Large intestine (tissue), 3 donors: ENCODE results near the gene CELF5. TPM values are rescaled to one million over a fixed set of nuclear protein-coding genes. Genes with fewer than 3 reads are reported as not detected.
"Not testable (repeated sequence)": the region's sequence is repeated elsewhere in the genome, so short reads cannot be mapped to it uniquely, and the experiment has no call there.

ENCODE experiments used
- DNase-seq, 2 donors: peaks; one replicate each; pipeline versions ENCODE4 v3.0.0 to v3.0.0-alpha.2; 2013
- H3K27ac ChIP-seq: one replicate; pipeline ENCODE4 v1.5.1; 2013; ENCODE audit warnings: low read length
- H3K27me3 ChIP-seq: 2 replicates; pipeline ENCODE4 v1.6.1; 2013; ENCODE audit warnings: low read length; ENCODE audit not compliant: control insufficient read depth, insufficient read depth
- H3K36me3 ChIP-seq: 2 replicates; pipeline ENCODE4 v1.6.1; 2013; ENCODE audit warnings: low read length; ENCODE audit not compliant: control insufficient read depth, insufficient read depth
- H3K4me1 ChIP-seq: one replicate; pipeline ENCODE4 v1.6.1; 2013; ENCODE audit warnings: low read length; ENCODE audit not compliant: control insufficient read depth, insufficient read depth
- H3K4me3 ChIP-seq: one replicate; pipeline ENCODE4 v1.5.1; 2013; ENCODE audit warnings: low read length
- H3K9me3 ChIP-seq: one replicate; pipeline ENCODE4 v1.6.1; 2013; ENCODE audit warnings: mild to moderate bottlenecking, low read depth, low read length, moderate library complexity; ENCODE audit not compliant: control insufficient read depth
- WGBS: methylation state at CpG from one replicate; pipeline ENCODE4 v1.1.5; 2013; ENCODE audit warnings: low lambda C conversion rate; ENCODE audit not compliant: insufficient coverage; 5-methylcytosine and 5-hydroxymethylcytosine counted together
- polyA plus RNA-seq: library from polyadenylated mRNA; unstranded; fragments of 120-200 nt; gene quantifications from one replicate; pipeline ENCODE4 v1.2.1, GENCODE V29; 2013

The CELF5 gene
- polyA plus RNA-seq, 1 donor = 3.1 TPM

DNA sequence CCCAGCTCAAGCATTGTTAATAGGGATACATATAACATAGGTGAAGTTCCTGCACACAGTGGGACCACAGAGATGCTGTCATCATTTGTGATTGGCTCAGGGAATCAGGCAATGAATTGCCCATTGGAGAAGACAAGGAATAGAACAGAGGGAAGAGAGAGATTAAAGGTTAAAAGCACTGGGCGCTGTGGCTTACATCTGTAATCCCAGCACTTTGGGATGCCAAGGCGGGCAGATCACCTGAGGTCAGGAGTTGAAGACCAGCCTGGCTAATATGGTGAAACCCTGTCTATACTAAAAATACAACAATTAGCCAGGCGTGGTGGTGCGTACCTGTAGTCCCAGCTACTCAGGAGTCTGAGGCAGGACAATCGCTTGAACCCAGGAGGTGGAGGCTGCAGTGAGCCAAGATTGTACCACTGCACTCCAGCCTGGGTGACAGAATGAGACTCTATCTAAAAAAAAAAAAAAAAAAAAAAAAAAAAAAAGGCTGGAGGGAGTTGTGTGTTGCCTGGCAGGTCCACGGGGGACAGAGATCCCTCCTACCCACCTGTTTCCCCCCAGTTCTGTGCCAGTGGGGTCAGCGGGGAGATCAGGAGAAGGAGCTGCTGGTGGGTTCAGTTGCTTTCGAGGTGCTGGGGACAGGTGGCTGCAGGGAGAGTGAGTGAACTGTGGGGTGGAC, 110.4 kb downstream of the CELF5 start:
- H3K36me3 ChIP-seq, H3K4me1 ChIP-seq, H3K9me3 ChIP-seq, H3K4me3 ChIP-seq, H3K27ac ChIP-seq, H3K27me3 ChIP-seq, DNase-seq: not testable (repeated sequence)
- WGBS = no CpG with 5 or more reads among the region's 8 CpGs

DNA sequence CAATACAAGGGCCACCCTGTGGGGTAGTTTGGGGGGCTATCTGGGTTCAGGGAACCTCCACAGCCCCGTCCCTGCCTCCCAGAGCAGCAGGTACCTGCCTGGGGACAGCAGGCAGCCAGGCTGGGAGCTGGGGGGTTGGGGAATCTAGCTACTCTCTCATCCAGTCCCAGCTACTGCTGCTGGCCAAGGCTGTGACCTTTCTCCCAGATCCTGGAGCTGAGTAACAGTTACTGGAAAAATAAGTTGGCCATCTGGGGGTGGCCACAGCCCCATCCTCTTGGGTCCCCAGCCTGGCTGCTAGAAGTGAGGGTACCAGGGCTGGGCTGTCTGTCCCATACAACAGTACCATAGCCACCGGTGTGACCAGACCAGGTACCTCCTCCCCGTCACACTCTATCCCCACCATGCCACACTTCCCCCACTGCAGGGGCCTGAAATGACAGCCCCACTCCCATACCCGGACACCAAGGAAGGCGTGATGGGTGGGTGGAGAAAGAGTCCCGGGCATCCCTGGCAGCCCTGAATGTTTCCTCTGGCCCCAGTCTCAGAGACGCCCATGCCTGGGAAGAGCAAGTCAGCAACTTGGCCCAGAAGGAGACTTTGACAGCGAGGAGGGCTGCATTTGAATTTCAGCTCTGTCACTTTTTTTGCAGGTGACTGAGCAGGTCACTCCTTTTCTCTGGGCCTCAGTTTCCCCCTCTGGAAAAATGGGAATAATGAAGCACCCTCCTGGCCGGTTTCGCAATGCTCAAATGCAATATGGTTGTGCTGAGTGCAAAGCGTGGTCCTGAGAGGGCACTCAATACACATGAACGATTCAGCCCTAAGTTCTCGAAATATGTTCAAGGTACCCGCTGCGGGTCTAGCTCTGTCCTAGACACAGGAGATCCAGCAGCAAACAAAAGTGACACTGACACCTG, 111.2 kb downstream of the CELF5 start:
- DNase-seq = no peak
- Histone ChIP-seq H3K4me3 (no peak overlapping the region), H3K9me3 (no peaks in the 10 kb centered on the region), H3K36me3 (no peaks in the 10 kb centered on the region), H3K27me3 (peaks cover 6% of the 10 kb centered on the region), H3K27ac (no peak overlapping the region), H3K4me1 (no peaks in the 10 kb centered on the region)
- WGBS = no CpG with 5 or more reads among the region's 15 CpGs

DNA sequence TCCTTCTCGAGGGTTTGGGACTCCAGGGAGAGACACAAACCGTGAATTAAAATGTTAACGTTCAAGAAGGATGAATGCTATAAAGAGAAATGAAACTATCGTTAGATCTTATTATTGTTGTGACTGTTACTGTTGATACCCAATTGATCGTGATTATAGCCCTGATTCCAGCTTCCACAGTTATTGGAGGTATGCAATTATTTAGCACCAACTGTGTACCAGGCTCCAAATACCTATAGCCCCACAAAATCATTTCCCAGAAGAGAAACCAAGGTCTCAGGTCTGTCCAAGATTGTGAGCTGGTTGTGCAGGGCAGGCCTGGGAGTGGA, 111.9 kb downstream of the CELF5 start:
- 70% methylated on average over 3 of the region's 5 CpGs for WGBS
- H3K27me3 ChIP-seq = peaks cover 4% of the 10 kb centered on the region
- no peaks in the 10 kb centered on the region for H3K9me3 ChIP-seq
- H3K4me1 ChIP-seq = no peaks in the 10 kb centered on the region
- no peak overlapping the region for H3K4me3 ChIP-seq
- H3K27ac ChIP-seq = no peak overlapping the region
- DNase-seq = no peak
- H3K36me3 ChIP-seq = no peaks in the 10 kb centered on the region

DNA sequence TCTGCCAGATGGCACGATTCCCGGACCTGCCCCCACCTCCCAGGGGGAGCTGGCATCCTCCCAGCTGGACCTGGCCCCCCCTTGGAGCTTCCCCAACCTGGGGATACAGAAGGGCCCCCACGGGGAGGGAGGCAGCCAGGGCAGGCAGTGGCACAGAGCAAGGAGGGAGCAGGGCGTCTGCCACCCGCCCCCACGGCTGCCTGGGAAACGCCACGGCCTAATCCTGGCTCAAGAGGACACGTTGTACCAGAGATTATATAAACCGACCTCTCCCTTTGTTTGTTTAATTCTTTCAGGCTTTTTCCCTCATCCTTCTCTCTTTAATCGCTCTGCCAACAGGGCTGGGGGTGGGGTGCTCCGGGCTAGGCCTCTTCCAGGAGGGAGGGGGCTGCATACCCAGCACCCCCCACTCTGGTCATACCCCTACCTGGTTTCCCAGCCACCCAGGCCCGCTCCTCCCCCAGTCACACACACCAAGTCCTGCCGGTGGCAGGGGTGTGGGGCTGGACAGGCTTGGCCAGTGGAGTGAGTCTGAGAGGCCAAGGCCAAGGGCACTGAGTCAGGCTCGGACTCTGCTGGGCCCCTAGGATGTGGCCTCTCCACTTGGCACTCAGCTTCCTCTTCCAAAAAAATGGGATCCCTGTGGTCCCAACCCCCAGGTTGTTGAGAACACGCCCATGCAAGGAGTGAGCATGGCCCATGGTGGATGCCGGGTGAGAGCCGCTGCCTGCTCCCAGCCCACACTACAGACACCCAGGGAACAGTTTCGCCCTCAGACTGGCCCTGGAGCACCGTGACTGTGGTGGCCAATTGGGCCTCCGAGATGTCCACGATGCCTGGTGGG, 112.4 kb downstream of the CELF5 start:
- no peaks in the 10 kb centered on the region for H3K36me3 ChIP-seq
- no peak overlapping the region for H3K4me3 ChIP-seq
- WGBS = no CpG with 5 or more reads among the region's 22 CpGs
- H3K9me3 ChIP-seq = no peaks in the 10 kb centered on the region
- peaks cover 4% of the 10 kb centered on the region for H3K27me3 ChIP-seq
- no peak overlapping the region for H3K27ac ChIP-seq
- peak in 1 of 2 donors; percentile 32 for DNase-seq
- H3K4me1 ChIP-seq = no peaks in the 10 kb centered on the region

DNA sequence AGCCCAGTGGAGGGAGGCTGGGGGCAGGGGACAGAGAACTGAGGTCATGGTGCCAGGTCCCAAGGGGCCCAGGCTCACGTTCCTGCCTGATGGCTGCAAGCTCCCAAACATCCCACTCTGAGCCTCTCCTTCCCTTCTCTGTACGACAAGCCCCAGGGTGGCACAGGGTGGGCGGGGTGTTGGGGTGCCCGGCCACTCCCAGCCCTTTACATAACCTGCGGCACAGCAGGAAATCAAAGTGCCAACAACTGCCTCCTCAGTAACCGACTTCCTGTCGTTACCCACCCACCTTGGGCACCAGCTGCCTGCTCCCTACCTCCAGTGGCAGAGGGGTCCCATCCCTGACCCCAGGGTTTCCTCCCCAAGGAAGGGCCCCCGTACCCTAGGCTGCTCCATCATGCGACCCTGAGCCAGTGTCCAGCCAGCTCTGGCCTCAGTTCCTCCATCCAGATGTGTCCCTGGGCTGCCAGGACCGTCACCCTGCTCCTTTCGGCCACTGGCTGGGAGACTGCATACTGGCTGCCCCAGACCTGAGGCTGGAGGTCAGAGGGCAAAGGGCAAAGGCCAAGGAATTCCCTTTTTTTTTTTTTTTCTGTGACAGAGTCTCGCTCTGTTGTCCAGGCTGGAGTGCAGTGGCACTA, 114.2 kb downstream of the CELF5 start:
- Histone ChIP-seq H3K36me3 (no peaks in the 10 kb centered on the region), H3K27ac (no peak overlapping the region), H3K4me1 (no peaks in the 10 kb centered on the region), H3K9me3 (no peaks in the 10 kb centered on the region), H3K4me3 (no peak overlapping the region), H3K27me3 (peaks cover 4% of the 10 kb centered on the region)
- WGBS = no CpG with 5 or more reads among the region's 12 CpGs
- no peak for DNase-seq

DNA sequence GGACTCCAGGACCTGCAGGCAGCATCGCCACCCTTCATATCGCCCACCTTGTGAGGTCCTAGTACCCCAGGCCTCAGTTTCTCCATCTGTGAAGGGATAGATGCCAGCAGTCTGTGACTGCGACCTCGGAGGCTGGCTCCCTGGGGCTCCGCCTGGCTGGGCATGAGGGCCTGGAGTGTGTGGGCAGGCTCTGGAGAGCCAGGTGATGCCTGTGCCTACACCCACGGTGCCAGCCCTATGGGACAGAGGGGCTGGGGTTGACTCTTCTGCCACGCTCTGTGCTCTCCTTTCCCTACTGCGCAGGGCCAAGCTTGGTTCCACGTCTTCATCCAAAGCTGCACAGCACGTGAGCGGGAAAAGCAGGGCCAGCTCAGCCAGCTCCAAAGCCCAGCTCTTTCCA, 115.9 kb downstream of the CELF5 start:
- DNase-seq = no peak
- peaks cover 4% of the 10 kb centered on the region for H3K9me3 ChIP-seq
- peaks cover 2% of the 10 kb centered on the region for H3K27me3 ChIP-seq
- no peak overlapping the region for H3K27ac ChIP-seq
- no peaks in the 10 kb centered on the region for H3K36me3 ChIP-seq
- H3K4me1 ChIP-seq = no peaks in the 10 kb centered on the region
- no CpG with 5 or more reads among the region's 11 CpGs for WGBS
- H3K4me3 ChIP-seq = no peak overlapping the region

DNA sequence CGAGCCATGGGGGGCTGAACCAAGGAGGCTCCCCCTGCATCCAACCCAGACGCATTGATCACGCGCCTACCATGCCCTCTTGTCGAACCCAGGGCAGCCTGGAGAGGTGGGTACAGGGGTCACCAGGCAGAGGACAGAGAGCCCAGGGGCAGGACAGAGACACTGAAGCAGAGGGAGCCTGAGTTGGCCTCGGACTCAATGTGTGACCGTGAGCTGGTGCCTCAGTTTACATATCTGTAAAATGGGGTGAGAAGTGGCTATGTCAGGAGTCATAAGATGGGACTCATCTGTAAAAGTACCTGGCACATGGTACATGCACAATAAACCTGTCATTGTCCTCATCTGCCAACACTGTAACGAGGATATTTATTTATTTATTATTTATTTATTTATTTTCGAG, 117.8 kb downstream of the CELF5 start:
- WGBS = 100% methylated on average over 1 of the region's 9 CpGs
- Histone ChIP-seq H3K27ac (no peak overlapping the region), H3K36me3 (no peaks in the 10 kb centered on the region), H3K9me3 (peaks cover 4% of the 10 kb centered on the region), H3K4me3 (no peak overlapping the region), H3K27me3 (no peaks in the 10 kb centered on the region), H3K4me1 (no peaks in the 10 kb centered on the region)
- DNase-seq = no peak

DNA sequence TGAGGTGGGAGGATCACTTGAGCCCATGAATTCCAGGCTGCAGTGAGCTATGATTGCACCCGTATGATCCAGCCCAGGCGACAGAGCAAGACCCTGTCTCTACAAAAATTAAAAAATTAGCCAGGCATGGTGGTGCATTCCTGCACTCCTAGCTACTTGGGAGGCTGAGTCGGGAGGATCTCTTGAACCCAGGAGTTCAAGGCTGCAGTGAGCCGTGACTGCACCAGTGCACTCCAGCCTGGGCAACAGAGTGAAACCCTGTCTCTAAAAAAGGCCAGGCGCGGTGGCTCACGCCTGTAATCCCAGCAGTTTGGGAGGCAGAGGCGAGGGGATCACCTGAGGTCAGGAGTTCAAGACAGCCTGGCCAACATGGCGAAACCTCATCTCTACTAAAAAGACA, 118.5 kb downstream of the CELF5 start:
- not testable (repeated sequence) for DNase-seq, H3K9me3 ChIP-seq, H3K4me3 ChIP-seq, H3K27ac ChIP-seq, H3K4me1 ChIP-seq, H3K27me3 ChIP-seq, H3K36me3 ChIP-seq
- 40% methylated on average over 1 of the region's 9 CpGs for WGBS

DNA sequence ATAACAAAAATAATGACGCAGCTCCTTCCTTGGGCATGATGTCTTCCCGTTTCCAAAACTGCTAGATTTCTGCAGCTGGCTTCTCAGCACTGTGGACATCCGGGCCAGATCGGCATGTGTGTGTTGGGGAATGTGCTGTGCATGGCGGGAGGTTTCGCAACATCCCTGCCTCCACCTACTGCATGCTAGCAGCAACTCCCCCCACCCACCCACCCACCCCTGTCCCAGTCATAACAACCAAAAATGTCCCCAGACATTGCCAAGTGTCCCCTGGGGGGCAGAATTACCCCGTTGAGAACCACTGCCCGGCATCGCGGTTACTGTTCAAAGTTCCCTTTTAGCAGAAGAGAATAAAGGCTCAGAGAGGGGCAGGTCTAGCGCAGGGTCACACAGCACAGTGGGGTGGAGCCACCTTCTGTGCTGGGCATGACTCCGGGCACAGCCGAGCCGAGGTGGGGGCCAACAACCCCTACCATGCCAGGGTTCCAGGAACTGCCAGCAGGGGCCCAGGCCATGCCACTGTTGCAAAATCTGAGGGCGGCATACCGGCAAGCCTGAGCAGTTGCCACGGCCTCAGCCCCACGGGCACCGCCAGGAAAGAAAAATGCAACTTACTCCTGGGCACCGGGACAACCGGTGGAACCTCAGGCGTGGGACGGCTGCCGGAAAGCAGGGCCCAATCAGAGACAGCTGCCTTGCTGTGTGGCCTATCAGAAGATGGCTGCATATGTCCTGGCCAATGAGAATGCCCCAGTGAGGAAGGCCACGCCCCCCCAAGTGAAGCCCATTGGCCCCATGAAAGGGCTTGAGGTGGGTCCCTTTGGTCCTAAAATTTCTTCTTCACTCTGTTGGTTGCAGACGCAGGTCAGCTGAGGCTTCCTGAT, 119.4 kb downstream of the CELF5 start:
- DNase-seq = no peak
- Histone ChIP-seq H3K4me3 (no peak overlapping the region), H3K4me1 (no peaks in the 10 kb centered on the region)

More for the DNA sequence above, 119.4 kb downstream of the CELF5 start:
- Histone ChIP-seq H3K9me3 (peaks cover 4% of the 10 kb centered on the region), H3K27ac (no peak overlapping the region), H3K27me3 (peaks cover 3% of the 10 kb centered on the region), H3K36me3 (no peaks in the 10 kb centered on the region)
- no CpG with 5 or more reads among the region's 26 CpGs for WGBS
